GM06990 (cell line): ENCODE data around the gene SLC9A9.

Source experiments
- DNase-seq: peaks from one replicate; pipeline ENCODE4 v3.0.0-alpha.2; 2011; ENCODE audit not compliant: insufficient read length; ENCODE audit errors: extremely low read depth
- H3K27me3 ChIP-seq: replicated peaks from 2 replicates; pipeline ENCODE4 v1.6.0; 2011; ENCODE audit warnings: low read length; ENCODE audit not compliant: control insufficient read depth, insufficient read depth
- H3K36me3 ChIP-seq: 2 replicates; pipeline ENCODE4 v1.5.1; 2011; ENCODE audit warnings: low read length; ENCODE audit not compliant: control insufficient read depth, insufficient read depth
- H3K4me3 ChIP-seq: replicated peaks from 2 replicates; pipeline ENCODE4 v1.5.1; 2011; ENCODE audit warnings: low read depth, mild to moderate bottlenecking, control low read depth, low read length
- CTCF ChIP-seq: IDR thresholded peaks from 2 replicates; pipeline ENCODE4 v1.5.1; 2011; ENCODE audit warnings: low read length, control low read depth, mild to moderate bottlenecking, inconsistent platforms; ENCODE audit not compliant: insufficient read depth, poor library complexity, severe bottlenecking

Gene SLC9A9

DNA sequence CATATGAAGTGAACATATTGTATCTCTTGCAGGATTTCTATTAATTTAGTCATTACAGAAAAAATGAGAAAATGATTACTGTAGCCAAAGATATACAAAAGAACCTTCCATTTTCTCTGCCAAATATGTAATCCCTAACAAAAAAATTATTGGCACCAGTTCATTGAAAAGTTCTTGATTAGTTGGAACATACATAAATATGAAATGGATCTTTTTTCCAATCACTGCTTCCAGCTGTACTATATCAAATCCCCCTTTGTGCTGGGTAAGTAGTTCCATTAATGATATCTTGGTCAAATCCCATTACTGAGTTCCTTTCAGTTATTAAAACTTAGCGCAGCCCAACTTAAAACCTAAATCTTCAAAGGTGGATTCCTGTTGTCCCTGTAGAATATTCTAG lies 263.8 kb downstream of the SLC9A9 start:
- Histone ChIP-seq H3K27me3 (no peaks in the 10 kb centered on the region), H3K4me3 (no peak overlapping the region), H3K36me3 (no peaks in the 10 kb centered on the region)
- no peak for DNase-seq
- TF ChIP-seq CTCF, result no peak

GRCh38 chr3:143581972-143582722 lies 266.1 kb downstream of the SLC9A9 start:
- DNase-seq, result peak; percentile 31
- H3K4me3 ChIP-seq, result no peak overlapping the region
- no peaks in the 10 kb centered on the region for H3K27me3 ChIP-seq
- no peaks in the 10 kb centered on the region for H3K36me3 ChIP-seq
- no peak for TF ChIP-seq CTCF

- Histone ChIP-seq H3K27me3 (no peaks in the 10 kb centered on the region), H3K4me3 (no peak overlapping the region), H3K36me3 (no peaks in the 10 kb centered on the region; the same call in 1 of the 2 replicates)
- DNase-seq, result no peak
- no peak for TF ChIP-seq CTCF
Measured at GRCh38 chr3:143578810-143579435, 269.3 kb downstream of the SLC9A9 start.

DNA sequence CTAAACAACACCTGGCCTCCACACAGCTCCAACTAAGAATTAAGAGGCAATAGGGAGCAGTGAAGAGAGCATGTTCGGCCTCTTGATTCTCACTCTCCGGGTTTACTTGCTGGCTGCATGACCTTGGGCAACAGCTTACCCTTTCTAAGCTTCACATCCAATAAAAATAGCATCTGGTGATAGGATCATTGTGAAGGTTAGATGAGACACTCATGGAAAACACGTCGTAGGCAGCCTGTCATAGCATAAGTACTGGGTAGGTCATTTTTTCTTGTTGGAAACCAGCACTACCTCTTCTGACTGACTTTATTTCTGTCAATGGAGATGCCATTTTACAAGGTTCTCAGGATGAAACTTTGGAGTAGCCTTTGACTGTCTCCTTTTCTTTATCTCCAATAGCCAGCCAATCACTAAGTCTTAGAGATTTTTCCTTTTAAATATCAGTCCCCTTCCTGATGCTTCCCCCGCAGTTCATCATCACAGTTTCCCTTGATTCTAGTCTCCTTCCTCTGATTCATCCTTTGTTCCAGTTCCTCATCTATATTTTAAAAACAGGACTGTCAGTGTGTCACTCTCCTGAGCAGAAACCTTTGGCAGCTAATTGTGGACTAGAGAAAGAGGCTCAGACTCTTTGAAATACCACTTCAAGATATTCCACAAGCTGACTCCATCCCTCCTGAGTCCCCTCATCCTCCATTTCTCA lies 271.5 kb downstream of the SLC9A9 start:
- no peak for TF ChIP-seq CTCF
- Histone ChIP-seq H3K4me3 (no peak overlapping the region), H3K27me3 (no peaks in the 10 kb centered on the region), H3K36me3 (no peaks in the 10 kb centered on the region; the same call in 1 of the 2 replicates)
- no peak for DNase-seq

- no peaks in the 10 kb centered on the region for H3K27me3 ChIP-seq
- H3K36me3 ChIP-seq, result no peaks in the 10 kb centered on the region; the same call in 1 of the 2 replicates
- TF ChIP-seq CTCF, result no peak
- DNase-seq, result no peak
- H3K4me3 ChIP-seq, result no peak overlapping the region
Measured at GRCh38 chr3:143574933-143575332, 273.3 kb downstream of the SLC9A9 start.
